GM12878 (cell line): Measurements from ENCODE around the gene KLHL7. TPM values are rescaled to one million over a fixed set of nuclear protein-coding genes. Genes with fewer than 3 reads are reported as not detected.

Experiments used
- ATAC-seq: fragments of 200-7000 bp; cut with Tn5 transposase; 3 replicates; pipeline ENCODE4 v1.9.1; 2020; ENCODE audit warnings: mild to moderate bottlenecking, moderate library complexity
- BruUV-seq: library from RNA; stranded (reverse); fragments of 400-500 nt; replicated peaks from 2 replicates; lab custom pipeline; 2021; lab: Mats Ljungman, UMichigan
- CTCF ChIA-PET: fragments of 300-600 bp; sonication (Branson Sonifier 250); formaldehyde crosslinking; extraction: SDS; loops from one replicate; lab custom pipeline; 2021; ENCODE audit warnings: inconsistent platforms; lab: Yijun Ruan, JAX
- POLR2A ChIA-PET: fragments of 350-600 bp; formaldehyde crosslinking; extraction: SDS; loops from one replicate; lab custom pipeline; 2021; ENCODE audit warnings: inconsistent platforms; lab: Charles Lee
- RAD21 ChIA-PET: fragments of 300-600 bp; sonication (Branson Sonifier 250); formaldehyde crosslinking; loops from one replicate; lab custom pipeline; 2023; ENCODE audit warnings: antibody characterized with exemption; ENCODE audit not compliant: unreplicated experiment; lab: Charles Lee
- SMC1A ChIA-PET: fragments of 300-600 bp; sonication (Branson Sonifier 250); formaldehyde crosslinking; loops from one replicate; lab custom pipeline; 2023; ENCODE audit not compliant: unreplicated experiment, uncharacterized antibody; lab: Charles Lee
- DNase-seq: peaks from one replicate; pipeline ENCODE4 v3.0.0-alpha.2; 2011; ENCODE audit warnings: low read depth, low spot score
- FAIRE-seq: peaks from 3 replicates; lab custom pipeline; 2011; peaks lifted over from hg19 to GRCh38; lab: Jason Lieb, UNC
- H2AFZ ChIP-seq: 2 replicates; pipeline ENCODE4 v1.6.0; 2011; ENCODE audit warnings: low read depth, low read length, control low read depth; ENCODE audit not compliant: control insufficient read depth
- H3K27ac ChIP-seq: 2 replicates; pipeline ENCODE4 v1.5.1; 2011; ENCODE audit warnings: control low read depth; ENCODE audit not compliant: control insufficient read depth, insufficient read depth
- H3K27me3 ChIP-seq, 2 experiments: replicated peaks in 1 of 2; 2 replicates each; pipeline versions ENCODE4 v1.6.0 to v1.6.1; 2011; ENCODE audit warnings: low read length in 1 of 2; ENCODE audit not compliant: control insufficient read depth in 2 of 2, insufficient read depth in 2 of 2
- H3K36me3 ChIP-seq, 2 experiments: 2 replicates each; pipeline ENCODE4 v1.5.1; 2011; ENCODE audit warnings: low read length in 1 of 2; ENCODE audit not compliant: control insufficient read depth in 2 of 2, insufficient read depth in 2 of 2
- H3K4me1 ChIP-seq: 2 replicates; pipeline ENCODE4 v1.6.1; 2011; ENCODE audit warnings: mild to moderate bottlenecking, low read length, moderate library complexity, mixed read lengths; ENCODE audit not compliant: control insufficient read depth, insufficient read depth
- H3K4me2 ChIP-seq: 2 replicates; pipeline ENCODE4 v1.6.0; 2011; ENCODE audit warnings: control low read depth; ENCODE audit not compliant: control insufficient read depth, insufficient read depth
- H3K4me3 ChIP-seq: fragments of 200-600 bp; sonication (generic); 2 replicates; pipeline ENCODE4 v1.5.1; 2016
- H3K79me2 ChIP-seq: 2 replicates; pipeline ENCODE4 v1.6.0; 2011; ENCODE audit warnings: low read length; ENCODE audit not compliant: control insufficient read depth, insufficient read depth
- H3K9ac ChIP-seq: 2 replicates; pipeline ENCODE4 v1.8.0; 2011; ENCODE audit warnings: low read length, control low read depth, mixed read lengths; ENCODE audit not compliant: control insufficient read depth, insufficient read depth
- H3K9me3 ChIP-seq: replicated peaks from 3 replicates; pipeline ENCODE4 v1.5.1; 2011; ENCODE audit warnings: mild to moderate bottlenecking, low read length; ENCODE audit not compliant: control insufficient read depth, insufficient read depth
- H4K20me1 ChIP-seq: 2 replicates; pipeline ENCODE4 v1.6.0; 2011; ENCODE audit not compliant: control insufficient read depth, insufficient read depth
- CHD1 ChIP-seq: IDR thresholded peaks from 2 replicates; pipeline ENCODE4 v1.6.1; 2012; ENCODE audit warnings: low read depth, low read length, improper control_type of control experiment
- HDAC6 ChIP-seq: fragments of 200-600 bp; sonication (generic); IDR thresholded peaks from one replicate; pipeline ENCODE4 v1.8.0; 2017; ENCODE audit warnings: antibody characterized with exemption; ENCODE audit not compliant: unreplicated experiment
- MTA2 ChIP-seq: fragments of 450-650 bp; IDR thresholded peaks from 2 replicates; pipeline ENCODE4 v1.6.1; 2016; ENCODE audit warnings: low read depth, mild to moderate bottlenecking, moderate library complexity
- WGBS: methylation state at CpG from one replicate; pipeline ENCODE4 v1.1.6; 2016; ENCODE audit warnings: low lambda C conversion rate; ENCODE audit not compliant: insufficient replicate concordance, insufficient coverage; ENCODE audit errors: missing lambda C conversion rate; 5-methylcytosine and 5-hydroxymethylcytosine counted together
- in situ Hi-C: fragments of 300-500 bp; cut with MboI; formaldehyde crosslinking; loops from 9 replicates; pipeline ENCODE4 v1.14.3; 2018; ENCODE audit warnings: mixed read lengths
- intact Hi-C: fragments of 100-400 bp; cut with micrococcal nuclease; formaldehyde crosslinking; loops from one replicate; pipeline ENCODE4 v1.14.2; 2022; ENCODE audit not compliant: unreplicated experiment
- polyA plus RNA-seq, 11 experiments: library from polyadenylated mRNA; depleted of rRNA in 4 of 11; unstranded in 6 of 11; stranded (reverse) in 5 of 11; fragments of >200 nt; fragmentation: Nextera tagmentation in 4 of 11; fragmentation: Illumina TruSeq in 1 of 11; extraction: Ambion mirVana in 4 of 11; extraction: Trizol in 1 of 11; gene quantifications; 1 replicate in 1 of 11; 2 replicates in 10 of 11; pipeline versions ENCODE4 v1.2.1 to v1.2.3, GENCODE V29; 2011 to 2016; ENCODE audit warnings: inconsistent platforms in 2 of 11, missing spikeins in 2 of 11, low read depth in 1 of 11
- total RNA-seq, 4 experiments: library from RNA; depleted of rRNA in 3 of 4; stranded (reverse); fragments of >200 nt in 3 of 4; fragmentation: Illumina TruSeq in 1 of 4; extraction: Trizol in 1 of 4; gene quantifications; 2 replicates each; pipeline versions ENCODE4 v1.2.1 to v1.2.3, GENCODE V29; 2013 to 2021
- TF ChIP-seq, protein P1 (sequence below): fragments of 450-650 bp; formaldehyde crosslinking; IDR thresholded peaks from 2 replicates; pipeline ENCODE4 v1.5.0; 2022; ENCODE audit warnings: mild to moderate bottlenecking, missing genetic modification characterization
- TF ChIP-seq, protein P2 (sequence below): fragments of 450-650 bp; IDR thresholded peaks from 2 replicates; pipeline ENCODE4 v1.6.1; 2017; ENCODE audit warnings: low read depth, mild to moderate bottlenecking, moderate library complexity
- TF ChIP-seq, protein P3 (sequence below): fragments of 450-650 bp; IDR thresholded peaks from 2 replicates; pipeline ENCODE4 v1.6.1; 2017; ENCODE audit warnings: mild to moderate bottlenecking, low read depth, inconsistent platforms; ENCODE audit not compliant: poor library complexity, severe bottlenecking

Gene KLHL7
- total and polyA plus RNA-seq, 10 of the 15 experiments (the other 5 are each of a cell fraction or from before 2014, with no cell fraction given) = 6.4 to 38.7 (median 20.9) TPM

DNA sequence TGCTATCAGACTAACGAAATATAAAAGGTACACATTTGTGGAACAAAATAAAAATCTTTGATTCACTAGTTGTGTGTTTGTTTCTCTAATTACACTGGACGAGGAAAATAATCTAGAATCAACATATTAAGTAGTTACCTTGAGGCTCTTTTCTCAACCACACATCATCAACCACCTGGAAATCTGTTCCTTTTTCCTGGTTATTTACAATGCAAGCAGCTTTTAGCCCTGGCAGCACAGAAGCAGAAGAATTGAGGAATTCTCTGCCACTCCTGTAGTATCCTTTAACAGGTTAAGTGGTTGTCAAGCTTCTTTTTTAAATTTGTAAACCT lies 100.0 kb downstream of the KLHL7 start:
- Histone ChIP-seq H3K9ac (no peak overlapping the region), H3K9me3 (no peaks in the 10 kb centered on the region; the same call in 2 of the 3 replicates), H2AFZ (no peak overlapping the region; the same call in 1 of the 2 replicates), H4K20me1 (no peaks in the 10 kb centered on the region), H3K79me2 (no peaks in the 10 kb centered on the region), H3K4me1 (no peaks in the 10 kb centered on the region)
- SMC1A ChIA-PET = no interaction called here
- intact Hi-C loops = no loop called here
- ATAC-seq = no peak
- TF ChIP-seq MTA2 (no peak), HDAC6 (no peak), CHD1 (no peak)
- TF ChIP-seq, protein P1, sequence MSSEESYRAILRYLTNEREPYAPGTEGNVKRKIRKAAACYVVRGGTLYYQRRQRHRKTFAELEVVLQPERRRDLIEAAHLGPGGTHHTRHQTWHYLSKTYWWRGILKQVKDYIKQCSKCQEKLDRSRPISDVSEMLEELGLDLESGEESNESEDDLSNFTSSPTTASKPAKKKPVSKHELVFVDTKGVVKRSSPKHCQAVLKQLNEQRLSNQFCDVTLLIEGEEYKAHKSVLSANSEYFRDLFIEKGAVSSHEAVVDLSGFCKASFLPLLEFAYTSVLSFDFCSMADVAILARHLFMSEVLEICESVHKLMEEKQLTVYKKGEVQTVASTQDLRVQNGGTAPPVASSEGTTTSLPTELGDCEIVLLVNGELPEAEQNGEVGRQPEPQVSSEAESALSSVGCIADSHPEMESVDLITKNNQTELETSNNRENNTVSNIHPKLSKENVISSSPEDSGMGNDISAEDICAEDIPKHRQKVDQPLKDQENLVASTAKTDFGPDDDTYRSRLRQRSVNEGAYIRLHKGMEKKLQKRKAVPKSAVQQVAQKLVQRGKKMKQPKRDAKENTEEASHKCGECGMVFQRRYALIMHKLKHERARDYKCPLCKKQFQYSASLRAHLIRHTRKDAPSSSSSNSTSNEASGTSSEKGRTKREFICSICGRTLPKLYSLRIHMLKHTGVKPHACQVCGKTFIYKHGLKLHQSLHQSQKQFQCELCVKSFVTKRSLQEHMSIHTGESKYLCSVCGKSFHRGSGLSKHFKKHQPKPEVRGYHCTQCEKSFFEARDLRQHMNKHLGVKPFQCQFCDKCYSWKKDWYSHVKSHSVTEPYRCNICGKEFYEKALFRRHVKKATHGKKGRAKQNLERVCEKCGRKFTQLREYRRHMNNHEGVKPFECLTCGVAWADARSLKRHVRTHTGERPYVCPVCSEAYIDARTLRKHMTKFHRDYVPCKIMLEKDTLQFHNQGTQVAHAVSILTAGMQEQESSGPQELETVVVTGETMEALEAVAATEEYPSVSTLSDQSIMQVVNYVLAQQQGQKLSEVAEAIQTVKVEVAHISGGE (CRISPR knock-in tag) = no peak
- TF ChIP-seq, protein P2, sequence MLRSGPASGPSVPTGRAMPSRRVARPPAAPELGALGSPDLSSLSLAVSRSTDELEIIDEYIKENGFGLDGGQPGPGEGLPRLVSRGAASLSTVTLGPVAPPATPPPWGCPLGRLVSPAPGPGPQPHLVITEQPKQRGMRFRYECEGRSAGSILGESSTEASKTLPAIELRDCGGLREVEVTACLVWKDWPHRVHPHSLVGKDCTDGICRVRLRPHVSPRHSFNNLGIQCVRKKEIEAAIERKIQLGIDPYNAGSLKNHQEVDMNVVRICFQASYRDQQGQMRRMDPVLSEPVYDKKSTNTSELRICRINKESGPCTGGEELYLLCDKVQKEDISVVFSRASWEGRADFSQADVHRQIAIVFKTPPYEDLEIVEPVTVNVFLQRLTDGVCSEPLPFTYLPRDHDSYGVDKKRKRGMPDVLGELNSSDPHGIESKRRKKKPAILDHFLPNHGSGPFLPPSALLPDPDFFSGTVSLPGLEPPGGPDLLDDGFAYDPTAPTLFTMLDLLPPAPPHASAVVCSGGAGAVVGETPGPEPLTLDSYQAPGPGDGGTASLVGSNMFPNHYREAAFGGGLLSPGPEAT = no peak
- TF ChIP-seq, protein P3, sequence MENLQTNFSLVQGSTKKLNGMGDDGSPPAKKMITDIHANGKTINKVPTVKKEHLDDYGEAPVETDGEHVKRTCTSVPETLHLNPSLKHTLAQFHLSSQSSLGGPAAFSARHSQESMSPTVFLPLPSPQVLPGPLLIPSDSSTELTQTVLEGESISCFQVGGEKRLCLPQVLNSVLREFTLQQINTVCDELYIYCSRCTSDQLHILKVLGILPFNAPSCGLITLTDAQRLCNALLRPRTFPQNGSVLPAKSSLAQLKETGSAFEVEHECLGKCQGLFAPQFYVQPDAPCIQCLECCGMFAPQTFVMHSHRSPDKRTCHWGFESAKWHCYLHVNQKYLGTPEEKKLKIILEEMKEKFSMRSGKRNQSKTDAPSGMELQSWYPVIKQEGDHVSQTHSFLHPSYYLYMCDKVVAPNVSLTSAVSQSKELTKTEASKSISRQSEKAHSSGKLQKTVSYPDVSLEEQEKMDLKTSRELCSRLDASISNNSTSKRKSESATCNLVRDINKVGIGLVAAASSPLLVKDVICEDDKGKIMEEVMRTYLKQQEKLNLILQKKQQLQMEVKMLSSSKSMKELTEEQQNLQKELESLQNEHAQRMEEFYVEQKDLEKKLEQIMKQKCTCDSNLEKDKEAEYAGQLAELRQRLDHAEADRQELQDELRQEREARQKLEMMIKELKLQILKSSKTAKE = no peak
- TF ChIP-seq, all 136 proteins: peak for 0
- RAD21 ChIA-PET = no interaction called here
- H3K27me3 ChIP-seq = no peaks in the 10 kb centered on the region
- in situ Hi-C loops = no loop called here
- 100% methylated on average over 2 of the region's 2 CpGs for WGBS
- no peak for DNase-seq
- H3K27ac ChIP-seq = no peak overlapping the region
- H3K4me2 ChIP-seq = peak overlapping the region; percentile 22; the same call in 1 of the 2 replicates
- H3K4me3 ChIP-seq = no peak overlapping the region
- CTCF ChIA-PET = no interaction called here
- peaks cover 0 to 12% of the 10 kb centered on the region in 2 experiments; a peak in 3 of 4 replicates for H3K36me3 ChIP-seq
- POLR2A ChIA-PET = no interaction called here
- FAIRE-seq = no peak
- BruUV-seq = no TSS peak
